ENCODE results near the gene BCL2A1. TPM values are rescaled to one million over a fixed set of nuclear protein-coding genes. Genes with fewer than 3 reads are reported as not detected.
"Not testable (repeated sequence)": the region's sequence is repeated elsewhere in the genome, so short reads cannot be mapped to it uniquely, and the experiment has no call there.

The BCL2A1 gene
- total and polyA plus RNA-seq, 4 donors, result 0.18 to 8.3 (median 6.4) TPM

DNA sequence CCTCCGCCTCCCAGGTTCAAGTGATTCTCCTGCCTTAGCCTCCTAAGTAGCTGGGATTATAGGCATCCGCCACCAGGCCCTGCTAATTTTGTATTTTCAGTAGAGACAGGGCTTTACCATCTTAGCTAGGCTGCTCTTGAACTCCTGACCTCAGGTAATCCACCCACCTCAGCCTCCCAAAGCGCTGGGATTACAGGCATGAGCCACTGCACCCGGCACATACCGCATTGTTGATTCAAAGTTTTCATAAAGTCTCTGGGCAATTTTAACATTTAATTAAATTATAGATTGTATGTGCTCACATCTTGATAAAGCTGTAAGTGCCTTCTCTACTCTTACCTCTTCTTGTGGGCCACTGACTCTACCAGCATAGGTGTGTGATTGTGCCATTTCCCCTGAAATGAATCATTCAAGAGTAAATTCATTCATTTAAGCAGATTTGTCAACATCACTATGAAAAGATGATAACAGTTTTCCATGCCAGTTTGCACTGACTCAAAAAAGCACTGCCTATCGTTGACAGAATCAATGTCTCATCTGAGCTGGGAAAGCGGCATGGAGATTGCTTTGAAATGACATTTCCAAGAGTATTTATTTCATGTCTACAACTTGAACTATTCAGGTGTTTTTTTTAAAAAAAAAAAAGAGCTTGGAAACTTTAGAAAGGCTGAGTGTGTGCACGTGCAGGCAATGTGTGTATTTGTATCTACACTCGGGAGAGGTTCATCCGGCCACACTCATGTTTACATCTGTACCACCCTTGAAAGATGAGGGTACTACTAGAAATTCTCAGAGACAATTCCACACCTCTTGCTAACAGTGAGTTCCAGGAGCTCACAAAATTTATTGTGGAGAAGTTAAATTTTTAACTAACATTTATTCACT lies 3.5 kb downstream of the BCL2A1 start:
- 89 to 90% methylated on average over 10 of the region's 10 CpGs for WGBS, 2 donors
- no peak for ATAC-seq (ENCODE audit: low FRiP score)
- no peak for DNase-seq
- H3K4me3 ChIP-seq (ENCODE audit: low read length in 2 of 2), result no peak overlapping the region
- H3K27ac ChIP-seq (ENCODE audit: low read depth in 1 of 2, low read length in 2 of 2), result no peak overlapping the region
- intact Hi-C loops (cut with DNase I), result no loop called here
- no peaks in the 10 kb centered on the region for H3K36me3 ChIP-seq (ENCODE audit: control insufficient read depth in 1 of 2, insufficient read depth in 2 of 2, low read length in 1 of 2)
- H3K9me3 ChIP-seq (ENCODE audit: control insufficient read depth, low read length), result no peaks in the 10 kb centered on the region
- no peaks in the 10 kb centered on the region for H3K27me3 ChIP-seq (ENCODE audit: control insufficient read depth in 1 of 2, insufficient read depth in 2 of 2, low read length in 1 of 2)
- H3K4me1 ChIP-seq (ENCODE audit: control insufficient read depth in 1 of 2, insufficient read depth in 2 of 2, low read length in 2 of 2), result no peaks in the 10 kb centered on the region

GRCh38 chr15:79966634-79967297 lies 4.2 kb downstream of the BCL2A1 start:
- 79 to 83% methylated on average over 7 of the region's 7 CpGs for WGBS, 2 donors
- H3K36me3 ChIP-seq (ENCODE audit: control insufficient read depth in 1 of 2, insufficient read depth in 2 of 2, low read length in 1 of 2), result no peaks in the 10 kb centered on the region
- H3K4me3 ChIP-seq (ENCODE audit: low read length in 2 of 2), result no peak overlapping the region
- no peaks in the 10 kb centered on the region for H3K9me3 ChIP-seq (ENCODE audit: control insufficient read depth, low read length)
- intact Hi-C loops (cut with DNase I), result no loop called here
- no peak overlapping the region for H3K27ac ChIP-seq (ENCODE audit: low read depth in 1 of 2, low read length in 2 of 2)
- DNase-seq, result no peak
- H3K27me3 ChIP-seq (ENCODE audit: control insufficient read depth in 1 of 2, insufficient read depth in 2 of 2, low read length in 1 of 2), result no peaks in the 10 kb centered on the region
- no peak for ATAC-seq (ENCODE audit: low FRiP score)
- no peaks in the 10 kb centered on the region for H3K4me1 ChIP-seq (ENCODE audit: control insufficient read depth in 1 of 2, insufficient read depth in 2 of 2, low read length in 2 of 2)

GRCh38 chr15:79965846-79966630 lies 5.0 kb downstream of the BCL2A1 start:
- 55 to 61% methylated on average over 4 of the region's 4 CpGs for WGBS, 2 donors
- no peaks in the 10 kb centered on the region for H3K9me3 ChIP-seq (ENCODE audit: control insufficient read depth, low read length)
- intact Hi-C loops (cut with DNase I), result no loop called here

GRCh38 chr15:79964232-79964805 lies 6.7 kb downstream of the BCL2A1 start:
- WGBS, 2 donors, result 89 to 92% methylated on average over 6 of the region's 6 CpGs

More at GRCh38 chr15:79965846-79966630, 5.0 kb downstream of the BCL2A1 start:
- Histone ChIP-seq H3K27me3 (ENCODE audit: control insufficient read depth in 1 of 2, insufficient read depth in 2 of 2, low read length in 1 of 2) (no peaks in the 10 kb centered on the region), H3K4me3 (ENCODE audit: low read length in 2 of 2) (no peak overlapping the region), H3K4me1 (ENCODE audit: control insufficient read depth in 1 of 2, insufficient read depth in 2 of 2, low read length in 2 of 2) (no peaks in the 10 kb centered on the region), H3K27ac (ENCODE audit: low read depth in 1 of 2, low read length in 2 of 2) (no peak overlapping the region), H3K36me3 (ENCODE audit: control insufficient read depth in 1 of 2, insufficient read depth in 2 of 2, low read length in 1 of 2) (no peaks in the 10 kb centered on the region)
- ATAC-seq (ENCODE audit: low FRiP score) (no peak), DNase-seq (no peak)

DNA sequence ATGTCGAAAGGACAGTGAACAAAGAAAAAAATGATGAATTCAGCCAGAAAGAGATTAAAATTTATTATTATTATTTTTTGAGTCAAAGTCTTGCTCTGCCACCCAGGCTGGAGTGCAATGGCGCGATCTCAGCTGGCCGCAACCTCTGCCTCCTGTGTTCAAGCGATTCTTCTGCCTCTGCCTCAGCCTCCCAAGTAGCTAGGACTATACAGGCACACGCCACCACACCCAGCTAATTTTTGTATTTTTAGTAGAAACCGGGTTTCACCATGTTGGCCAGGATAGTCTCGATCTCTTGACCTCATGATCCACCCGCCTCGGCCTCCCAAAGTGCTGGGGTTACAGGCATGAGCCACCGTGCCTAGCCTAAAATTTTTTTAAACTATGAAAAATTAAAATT lies 8.1 kb downstream of the BCL2A1 start:
- not testable (repeated sequence) for H3K9me3 ChIP-seq (ENCODE audit: control insufficient read depth, low read length); H3K4me1 ChIP-seq (ENCODE audit: control insufficient read depth in 1 of 2, insufficient read depth in 2 of 2, low read length in 2 of 2)

More at GRCh38 chr15:79964232-79964805, 6.7 kb downstream of the BCL2A1 start:
- Histone ChIP-seq H3K4me1 (ENCODE audit: control insufficient read depth in 1 of 2, insufficient read depth in 2 of 2, low read length in 2 of 2) (no peaks in the 10 kb centered on the region), H3K27ac (ENCODE audit: low read depth in 1 of 2, low read length in 2 of 2) (no peak overlapping the region), H3K4me3 (ENCODE audit: low read length in 2 of 2) (no peak overlapping the region), H3K9me3 (ENCODE audit: control insufficient read depth, low read length) (no peaks in the 10 kb centered on the region), H3K36me3 (ENCODE audit: control insufficient read depth in 1 of 2, insufficient read depth in 2 of 2, low read length in 1 of 2) (no peaks in the 10 kb centered on the region), H3K27me3 (ENCODE audit: control insufficient read depth in 1 of 2, insufficient read depth in 2 of 2, low read length in 1 of 2) (no peaks in the 10 kb centered on the region)
- intact Hi-C loops (cut with DNase I), result no loop called here
- DNase-seq (no peak), ATAC-seq (ENCODE audit: low FRiP score) (no peak)

DNA sequence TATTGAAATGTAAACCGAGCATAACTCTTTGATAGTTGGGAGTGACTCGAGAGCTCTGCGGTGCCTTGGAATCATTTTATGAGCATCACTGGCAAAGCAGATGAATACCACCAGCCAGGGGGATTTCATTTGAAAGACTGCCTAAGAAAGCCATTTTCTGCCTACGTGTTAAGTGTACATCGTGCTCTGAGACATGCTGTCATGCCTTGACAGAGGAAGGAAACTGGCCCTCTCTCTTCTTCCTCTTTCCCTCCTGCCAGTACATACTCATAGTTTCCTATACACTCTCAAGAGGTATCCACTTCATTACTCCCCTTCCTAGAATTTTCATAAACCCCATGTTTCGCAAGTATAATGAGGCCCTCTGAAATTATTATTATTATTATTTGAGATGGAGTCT lies 8.8 kb downstream of the BCL2A1 start:
- no peaks in the 10 kb centered on the region for H3K9me3 ChIP-seq (ENCODE audit: control insufficient read depth, low read length)
- H3K4me1 ChIP-seq (ENCODE audit: control insufficient read depth in 1 of 2, insufficient read depth in 2 of 2, low read length in 2 of 2), result no peaks in the 10 kb centered on the region
- WGBS, 2 donors, result 82 to 90% methylated on average over 6 of the region's 6 CpGs
- intact Hi-C loops (cut with DNase I), result no loop called here
- no peaks in the 10 kb centered on the region for H3K27me3 ChIP-seq (ENCODE audit: control insufficient read depth in 1 of 2, insufficient read depth in 2 of 2, low read length in 1 of 2)
- no peak for ATAC-seq (ENCODE audit: low FRiP score)
- H3K27ac ChIP-seq (ENCODE audit: low read depth in 1 of 2, low read length in 2 of 2), result no peak overlapping the region
- H3K36me3 ChIP-seq (ENCODE audit: control insufficient read depth in 1 of 2, insufficient read depth in 2 of 2, low read length in 1 of 2), result no peaks in the 10 kb centered on the region
- no peak for DNase-seq
- H3K4me3 ChIP-seq (ENCODE audit: low read length in 2 of 2), result no peak overlapping the region

More for the DNA sequence above, 8.1 kb downstream of the BCL2A1 start:
- H3K4me3 ChIP-seq (ENCODE audit: low read length in 2 of 2); intact Hi-C loops (cut with DNase I); H3K36me3 ChIP-seq (ENCODE audit: control insufficient read depth in 1 of 2, insufficient read depth in 2 of 2, low read length in 1 of 2); H3K27me3 ChIP-seq (ENCODE audit: control insufficient read depth in 1 of 2, insufficient read depth in 2 of 2, low read length in 1 of 2); ATAC-seq (ENCODE audit: low FRiP score); DNase-seq; H3K27ac ChIP-seq (ENCODE audit: low read depth in 1 of 2, low read length in 2 of 2): not testable (repeated sequence)
- WGBS, 2 donors, result 95% methylated on average over 11 of the region's 11 CpGs

GRCh38 chr15:79960502-79961212 lies 10.3 kb downstream of the BCL2A1 start:
- Histone ChIP-seq H3K4me1 (ENCODE audit: control insufficient read depth in 1 of 2, insufficient read depth in 2 of 2, low read length in 2 of 2) (no peaks in the 10 kb centered on the region), H3K27me3 (ENCODE audit: control insufficient read depth in 1 of 2, insufficient read depth in 2 of 2, low read length in 1 of 2) (no peaks in the 10 kb centered on the region), H3K27ac (ENCODE audit: low read depth in 1 of 2, low read length in 2 of 2) (no peak overlapping the region), H3K9me3 (ENCODE audit: control insufficient read depth, low read length) (no peaks in the 10 kb centered on the region), H3K36me3 (ENCODE audit: control insufficient read depth in 1 of 2, insufficient read depth in 2 of 2, low read length in 1 of 2) (no peaks in the 10 kb centered on the region), H3K4me3 (ENCODE audit: low read length in 2 of 2) (no peak overlapping the region)
- DNase-seq (no peak), ATAC-seq (ENCODE audit: low FRiP score) (no peak)
- 72 to 73% methylated on average over 10 of the region's 10 CpGs for WGBS, 2 donors
- intact Hi-C loops (cut with DNase I), result no loop called here

DNA sequence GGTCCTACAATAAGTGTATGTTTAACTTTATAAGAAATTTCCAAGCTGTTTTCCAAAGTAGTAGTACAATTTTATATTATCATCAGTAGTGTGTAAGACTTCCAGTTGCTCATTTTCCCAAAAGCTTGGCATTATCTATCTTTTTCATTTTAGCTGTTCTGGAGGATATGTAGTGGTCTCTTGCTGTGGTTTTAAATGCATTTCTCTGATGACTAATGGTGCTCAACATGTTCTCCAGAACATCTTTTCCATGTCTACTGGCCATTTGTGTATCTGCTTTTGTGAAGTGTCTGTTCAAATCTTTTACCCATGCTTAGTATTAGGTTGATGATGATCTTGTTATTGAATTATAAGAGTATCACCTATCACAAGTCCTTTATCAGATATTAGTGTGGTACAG lies 13.3 kb downstream of the BCL2A1 start:
- no peaks in the 10 kb centered on the region for H3K27me3 ChIP-seq (ENCODE audit: control insufficient read depth in 1 of 2, insufficient read depth in 2 of 2, low read length in 1 of 2)
- no peak overlapping the region for H3K27ac ChIP-seq (ENCODE audit: low read depth in 1 of 2, low read length in 2 of 2)
- H3K4me1 ChIP-seq (ENCODE audit: control insufficient read depth in 1 of 2, insufficient read depth in 2 of 2, low read length in 2 of 2), result no peaks in the 10 kb centered on the region
- no peaks in the 10 kb centered on the region for H3K36me3 ChIP-seq (ENCODE audit: control insufficient read depth in 1 of 2, insufficient read depth in 2 of 2, low read length in 1 of 2)
- no peak for DNase-seq
- H3K4me3 ChIP-seq (ENCODE audit: low read length in 2 of 2), result no peak overlapping the region
- intact Hi-C loops (cut with DNase I), result no loop called here
- ATAC-seq (ENCODE audit: low FRiP score), result no peak
- H3K9me3 ChIP-seq (ENCODE audit: control insufficient read depth, low read length), result no peaks in the 10 kb centered on the region

Measured in aorta (tissue), 5 donors.